HL-60 (cell line): Measurements from ENCODE around the gene FAM227B.
"Not testable (repeated sequence)": the region's sequence is repeated elsewhere in the genome, so short reads cannot be mapped to it uniquely, and the experiment has no call there.

Experiments
- CTCF ChIP-seq: IDR thresholded peaks from one replicate; pipeline ENCODE4 v1.5.1; 2011; ENCODE audit warnings: low read length, control low read depth, inconsistent platforms; ENCODE audit not compliant: insufficient read depth
- POLR2AphosphoS5 ChIP-seq: IDR thresholded peaks from 2 replicates; pipeline ENCODE4 v1.6.1; 2012; ENCODE audit warnings: low read depth
- SPI1 ChIP-seq: IDR thresholded peaks from 2 replicates; pipeline ENCODE4 v1.6.1; 2012; ENCODE audit warnings: low read depth, mild to moderate bottlenecking, borderline replicate concordance
- TF ChIP-seq, protein P1 (sequence below): IDR thresholded peaks from 2 replicates; pipeline ENCODE4 v1.6.1; 2012; ENCODE audit warnings: low read depth; ENCODE audit not compliant: insufficient replicate concordance

GRCh38 chr15:49478982-49479381, 141.6 kb downstream of the FAM227B start:
- TF ChIP-seq CTCF, POLR2AphosphoS5, SPI1: not testable (repeated sequence)
- TF ChIP-seq, protein P1, sequence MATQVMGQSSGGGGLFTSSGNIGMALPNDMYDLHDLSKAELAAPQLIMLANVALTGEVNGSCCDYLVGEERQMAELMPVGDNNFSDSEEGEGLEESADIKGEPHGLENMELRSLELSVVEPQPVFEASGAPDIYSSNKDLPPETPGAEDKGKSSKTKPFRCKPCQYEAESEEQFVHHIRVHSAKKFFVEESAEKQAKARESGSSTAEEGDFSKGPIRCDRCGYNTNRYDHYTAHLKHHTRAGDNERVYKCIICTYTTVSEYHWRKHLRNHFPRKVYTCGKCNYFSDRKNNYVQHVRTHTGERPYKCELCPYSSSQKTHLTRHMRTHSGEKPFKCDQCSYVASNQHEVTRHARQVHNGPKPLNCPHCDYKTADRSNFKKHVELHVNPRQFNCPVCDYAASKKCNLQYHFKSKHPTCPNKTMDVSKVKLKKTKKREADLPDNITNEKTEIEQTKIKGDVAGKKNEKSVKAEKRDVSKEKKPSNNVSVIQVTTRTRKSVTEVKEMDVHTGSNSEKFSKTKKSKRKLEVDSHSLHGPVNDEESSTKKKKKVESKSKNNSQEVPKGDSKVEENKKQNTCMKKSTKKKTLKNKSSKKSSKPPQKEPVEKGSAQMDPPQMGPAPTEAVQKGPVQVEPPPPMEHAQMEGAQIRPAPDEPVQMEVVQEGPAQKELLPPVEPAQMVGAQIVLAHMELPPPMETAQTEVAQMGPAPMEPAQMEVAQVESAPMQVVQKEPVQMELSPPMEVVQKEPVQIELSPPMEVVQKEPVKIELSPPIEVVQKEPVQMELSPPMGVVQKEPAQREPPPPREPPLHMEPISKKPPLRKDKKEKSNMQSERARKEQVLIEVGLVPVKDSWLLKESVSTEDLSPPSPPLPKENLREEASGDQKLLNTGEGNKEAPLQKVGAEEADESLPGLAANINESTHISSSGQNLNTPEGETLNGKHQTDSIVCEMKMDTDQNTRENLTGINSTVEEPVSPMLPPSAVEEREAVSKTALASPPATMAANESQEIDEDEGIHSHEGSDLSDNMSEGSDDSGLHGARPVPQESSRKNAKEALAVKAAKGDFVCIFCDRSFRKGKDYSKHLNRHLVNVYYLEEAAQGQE = not testable (repeated sequence)
